HG03064 (cell line): ENCODE measurements around the gene CYTH4.

Experiments
- ATAC-seq: cut with Tn5 transposase; IDR thresholded peaks from one replicate; pipeline ENCODE4 v1.9.1; 2021; ENCODE audit warnings: low read depth; ENCODE audit not compliant: unreplicated experiment

The CYTH4 gene

DNA sequence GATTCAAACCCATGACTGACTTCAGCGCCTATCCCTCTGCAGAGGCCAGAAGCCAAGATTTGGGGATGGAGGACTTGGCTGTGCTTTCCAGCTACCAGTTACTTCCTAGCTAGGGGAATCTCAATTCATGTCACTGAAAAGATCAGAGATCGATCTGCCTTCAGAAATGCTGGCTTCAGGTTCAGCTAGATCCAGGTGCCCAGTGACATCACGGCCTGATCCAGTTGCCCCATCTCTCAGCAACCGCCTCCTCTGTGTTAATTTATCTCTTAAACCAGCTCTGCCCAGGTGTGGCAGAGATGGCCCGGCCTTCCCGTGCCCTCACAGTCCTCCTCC lies 24.2 kb downstream of the CYTH4 start:
- no peak for ATAC-seq

DNA sequence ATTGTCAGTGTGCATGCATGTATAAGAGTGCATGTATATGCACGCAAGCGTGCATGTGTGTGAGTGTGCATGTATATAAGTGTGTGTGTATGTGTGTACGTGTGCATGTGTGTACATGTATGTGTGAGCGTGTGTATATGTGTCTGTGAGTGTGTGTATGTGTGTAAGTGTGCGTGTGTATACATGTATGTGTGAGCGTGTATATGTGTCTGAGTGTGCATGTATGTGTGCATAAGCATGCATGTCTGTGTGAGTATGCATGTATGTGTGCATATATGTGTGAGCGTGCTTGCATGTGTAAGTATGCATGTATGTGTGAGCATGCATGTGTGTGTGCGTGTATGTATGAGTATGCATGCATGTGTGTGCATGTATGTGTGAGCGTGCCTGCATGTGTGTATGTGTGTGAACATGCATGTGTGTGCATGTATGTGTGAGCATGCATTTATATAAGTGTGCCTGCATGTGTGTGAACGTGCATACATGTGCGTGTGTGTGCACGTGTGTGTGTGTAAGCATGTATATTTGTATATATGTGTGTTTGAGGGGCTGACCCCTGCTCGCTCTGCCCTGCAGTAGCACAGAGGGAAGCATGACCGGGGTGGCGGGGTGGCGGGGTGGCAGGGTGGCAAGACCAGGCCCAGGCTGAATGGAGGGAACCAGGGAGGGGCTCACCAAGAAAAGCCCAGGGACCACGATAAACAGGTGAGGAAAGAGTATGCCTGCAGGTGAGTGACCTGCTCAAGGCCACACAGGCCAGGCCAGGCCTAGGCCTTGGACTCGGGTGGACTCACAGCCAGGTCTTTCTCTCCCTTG lies 26.3 kb downstream of the CYTH4 start:
- ATAC-seq = no peak

DNA sequence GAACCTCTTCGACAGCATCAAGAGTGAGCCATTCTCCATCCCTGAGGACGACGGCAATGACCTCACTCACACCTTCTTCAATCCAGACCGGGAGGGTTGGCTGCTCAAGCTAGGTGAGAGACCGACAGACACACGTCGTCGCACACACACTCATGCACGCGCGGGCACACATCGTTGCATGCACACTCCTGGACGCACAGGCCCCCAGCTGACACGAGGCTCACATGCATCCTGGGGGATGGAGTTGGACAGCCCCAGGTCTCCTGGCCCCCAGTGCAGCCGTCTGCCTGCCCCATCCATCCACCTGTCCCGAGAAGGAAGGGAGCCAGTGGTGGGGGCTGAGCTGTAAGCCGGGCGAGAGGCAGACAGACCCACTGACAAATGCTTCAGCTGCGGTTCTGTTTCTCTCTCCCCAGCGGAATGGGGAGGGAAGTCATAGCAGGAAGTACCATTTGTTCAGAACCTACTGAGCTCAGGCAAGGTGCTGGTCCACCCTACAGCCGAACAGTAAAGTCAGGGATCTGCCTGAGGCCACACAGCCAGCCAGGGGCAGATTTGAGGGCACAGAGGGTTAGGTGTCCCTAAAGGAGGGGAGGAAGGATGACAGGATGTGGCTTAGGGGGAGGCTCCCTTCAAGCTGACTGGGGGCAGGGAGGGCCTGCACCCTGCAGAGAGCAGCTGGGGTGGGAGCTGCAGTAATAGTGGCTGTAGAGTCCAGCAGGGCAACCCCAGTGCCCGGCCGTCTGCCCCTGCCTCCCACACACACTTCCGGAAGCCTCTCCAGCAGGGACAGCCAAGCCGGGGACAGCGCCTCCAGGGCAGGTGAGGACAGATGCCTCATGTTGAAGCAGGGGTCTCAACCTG lies 27.1 kb downstream of the CYTH4 start:
- ATAC-seq = no peak

DNA sequence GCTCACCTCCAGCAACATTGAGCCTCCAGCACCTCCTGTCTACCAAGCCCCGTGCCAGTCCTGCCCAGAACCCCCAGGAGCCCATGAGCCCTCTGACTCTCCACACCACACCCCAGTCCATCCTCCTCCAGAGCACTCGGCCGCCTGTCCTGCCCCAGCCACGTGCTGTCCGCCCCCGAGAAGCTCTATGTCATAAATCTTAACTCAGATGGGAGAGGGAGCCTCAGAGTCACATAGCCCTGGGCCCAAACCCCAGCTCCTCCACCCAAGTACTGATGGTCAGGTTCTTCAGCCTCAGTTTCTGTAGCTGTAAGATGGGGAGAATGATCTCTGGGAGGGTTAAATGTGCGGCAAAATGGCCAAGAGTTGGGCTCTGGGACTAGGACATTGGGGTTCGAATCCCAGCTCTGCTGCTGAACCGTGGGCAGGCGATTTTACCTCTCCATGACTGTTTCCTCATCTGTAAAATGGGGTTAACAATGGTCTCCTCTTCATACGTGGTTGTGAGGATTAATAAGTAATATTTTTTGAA lies 27.8 kb downstream of the CYTH4 start:
- ATAC-seq = no peak

DNA sequence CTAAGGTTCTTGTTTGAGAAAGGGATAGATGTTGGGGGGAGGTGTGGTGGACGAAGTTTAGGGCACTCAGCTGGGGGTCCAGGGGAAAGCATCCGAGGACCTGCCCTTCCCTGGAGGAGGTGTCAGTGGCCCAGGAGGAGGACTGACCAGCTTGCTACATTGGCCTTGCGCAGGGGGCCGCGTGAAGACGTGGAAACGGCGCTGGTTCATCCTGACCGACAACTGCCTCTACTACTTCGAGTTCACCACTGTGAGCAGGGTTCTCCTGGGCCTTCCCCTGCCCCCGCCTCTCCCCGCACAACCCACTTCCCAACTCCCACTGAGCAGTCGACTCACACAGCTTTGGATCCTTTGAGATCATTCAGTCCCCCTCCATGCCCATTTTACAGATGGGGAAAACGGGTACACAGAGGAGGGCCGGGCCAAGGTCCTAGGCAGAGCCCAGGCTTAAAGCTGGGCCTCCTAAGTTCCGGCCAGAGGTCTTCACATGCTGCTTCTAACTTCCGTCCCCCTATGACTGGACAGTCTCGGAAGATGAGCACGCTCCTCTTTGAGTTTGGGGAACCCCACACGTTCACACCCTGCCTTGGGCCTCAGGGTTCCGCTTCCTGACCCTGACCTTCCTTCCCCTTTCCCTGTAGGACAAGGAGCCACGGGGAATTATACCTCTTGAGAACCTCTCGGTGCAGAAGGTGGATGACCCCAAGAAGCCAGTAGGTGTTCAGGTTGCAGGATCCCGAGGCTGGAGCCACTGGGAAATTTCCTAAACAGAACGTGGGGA lies 28.7 kb downstream of the CYTH4 start:
- ATAC-seq = no peak

DNA sequence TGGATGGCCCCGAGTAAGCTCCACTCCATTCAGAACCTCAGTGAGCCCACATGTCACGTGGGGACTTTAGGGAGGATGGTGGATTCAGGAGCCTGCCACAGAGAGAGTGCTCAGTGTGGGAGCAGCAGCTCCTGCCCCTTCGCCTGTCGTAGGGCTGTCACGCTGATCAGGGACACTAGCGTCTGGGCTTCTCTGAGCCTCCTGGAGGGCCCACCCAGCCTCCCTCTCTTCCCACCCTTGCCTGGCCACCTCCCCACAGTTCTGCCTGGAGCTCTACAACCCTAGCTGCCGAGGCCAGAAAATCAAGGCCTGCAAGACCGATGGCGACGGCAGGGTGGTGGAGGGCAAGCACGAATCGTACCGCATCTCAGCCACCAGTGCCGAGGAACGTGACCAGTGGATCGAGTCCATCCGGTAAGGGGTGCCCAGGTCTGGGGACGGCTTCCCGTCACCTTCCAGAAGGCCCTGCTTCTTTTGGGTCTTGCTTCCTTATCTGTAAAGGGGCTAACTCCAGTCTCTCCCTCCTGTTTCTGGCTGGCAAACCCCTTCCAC lies 29.5 kb downstream of the CYTH4 start:
- ATAC-seq = no peak

DNA sequence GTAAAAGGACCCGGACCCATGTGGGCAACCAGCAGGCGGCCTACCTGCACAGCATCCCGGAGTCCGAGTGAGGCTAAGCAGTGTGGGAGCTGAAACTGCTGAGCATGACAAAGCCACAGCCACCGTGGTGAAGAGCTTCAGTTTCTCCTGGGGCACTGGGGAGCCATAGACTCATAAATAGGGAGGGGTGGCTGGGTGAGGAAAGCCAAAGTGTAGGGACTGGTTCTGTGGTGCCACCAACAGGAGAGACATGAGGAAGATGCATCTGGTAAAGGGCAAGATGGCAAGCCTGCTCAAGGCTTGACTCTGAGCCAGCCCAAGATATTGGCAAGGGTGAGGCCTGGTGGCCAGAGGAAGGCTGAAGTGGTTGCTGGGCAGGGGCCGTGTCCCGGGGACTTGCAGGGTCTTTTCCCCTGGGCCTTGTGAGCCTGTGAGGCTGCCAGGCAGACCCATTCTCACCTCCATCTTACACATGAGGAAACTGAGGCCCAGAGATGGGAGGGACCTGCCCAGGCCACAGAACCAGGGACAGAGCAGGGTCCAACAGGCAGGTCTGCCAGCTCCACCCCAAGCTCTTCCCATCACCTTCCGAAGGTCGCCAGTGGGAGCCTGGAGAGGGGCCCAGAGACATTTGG lies 30.4 kb downstream of the CYTH4 start:
- ATAC-seq = no peak

DNA sequence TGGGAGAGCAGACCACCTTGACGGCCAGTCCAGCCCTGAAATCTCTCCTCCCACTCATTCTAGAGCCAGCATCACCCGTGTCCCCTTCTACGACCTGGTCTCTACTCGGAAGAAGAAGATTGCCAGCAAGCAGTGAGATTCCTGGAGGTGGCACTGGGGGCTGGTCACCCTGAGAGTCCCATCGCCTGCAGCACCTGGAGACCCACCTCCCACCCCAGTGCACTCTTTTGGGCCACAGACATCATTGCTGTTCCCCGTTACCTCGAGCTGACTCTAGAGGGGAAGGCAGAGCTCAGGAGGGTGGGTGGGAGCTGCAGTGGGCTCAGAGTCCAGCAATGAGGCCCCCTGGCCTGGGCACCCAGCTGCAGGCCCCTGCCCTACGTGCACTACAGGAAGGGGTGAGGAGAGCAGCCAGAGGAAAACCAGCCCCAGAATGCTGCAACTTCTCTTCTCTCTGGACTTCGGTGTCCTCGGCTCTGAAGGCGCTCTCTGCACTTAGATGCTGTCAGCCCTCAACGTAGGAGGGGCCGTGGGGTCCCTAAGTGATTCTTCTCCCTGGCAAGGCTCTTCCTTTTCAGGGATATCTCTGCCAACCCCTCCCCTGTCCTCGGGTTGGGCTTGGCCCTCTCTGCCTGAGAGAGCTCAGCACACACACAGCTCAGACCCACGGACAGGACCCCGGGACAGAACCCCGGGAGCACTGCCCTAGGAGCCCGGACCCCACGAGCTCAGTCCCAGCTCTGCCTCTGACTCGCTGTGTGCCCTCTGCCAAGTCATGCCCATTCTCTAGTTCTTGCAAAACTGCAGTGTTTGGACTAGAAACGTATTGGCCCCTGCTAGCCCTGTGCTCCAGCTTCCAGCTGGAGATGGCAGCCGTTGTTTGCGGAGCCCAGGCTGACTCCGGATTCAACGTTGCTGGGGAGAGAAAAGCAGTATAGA lies 31.3 kb downstream of the CYTH4 start:
- ATAC-seq = no peak

DNA sequence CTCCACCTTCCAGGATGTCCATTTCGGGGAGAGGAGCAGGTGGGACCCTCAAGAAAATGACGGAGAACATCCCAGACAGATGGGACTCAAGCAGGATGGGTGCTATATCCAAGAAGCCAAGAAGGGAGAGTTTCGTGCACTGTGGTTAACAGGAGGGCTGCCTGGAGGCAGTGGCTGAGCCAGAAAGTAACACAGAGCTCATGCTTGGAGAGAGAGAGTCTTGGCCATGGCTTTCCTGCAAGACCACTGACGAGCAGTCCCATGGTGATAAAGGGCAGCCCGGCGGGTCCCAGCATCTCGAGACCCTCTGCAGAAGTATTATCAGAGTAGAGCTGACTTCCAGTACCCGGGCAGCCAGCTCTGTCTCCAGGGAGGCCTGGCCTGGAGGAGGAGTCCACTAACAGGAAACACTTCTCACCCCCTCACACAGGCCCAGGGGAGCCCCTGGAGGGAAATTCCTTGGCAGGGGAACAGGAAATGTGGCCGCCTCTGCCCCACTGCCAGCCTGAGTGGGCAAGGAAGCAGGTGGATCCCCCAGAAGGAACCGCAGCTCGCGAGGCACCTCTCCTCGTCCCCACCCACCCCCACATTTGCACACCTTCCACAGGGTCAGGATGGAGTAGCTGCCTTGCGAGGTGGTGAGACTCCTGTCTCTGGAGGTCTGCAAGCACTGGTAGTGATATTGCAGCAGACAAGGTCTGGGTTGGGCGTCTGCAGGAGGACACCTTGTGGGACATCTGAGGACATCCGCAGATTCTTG lies 32.2 kb downstream of the CYTH4 start:
- ATAC-seq = no peak

DNA sequence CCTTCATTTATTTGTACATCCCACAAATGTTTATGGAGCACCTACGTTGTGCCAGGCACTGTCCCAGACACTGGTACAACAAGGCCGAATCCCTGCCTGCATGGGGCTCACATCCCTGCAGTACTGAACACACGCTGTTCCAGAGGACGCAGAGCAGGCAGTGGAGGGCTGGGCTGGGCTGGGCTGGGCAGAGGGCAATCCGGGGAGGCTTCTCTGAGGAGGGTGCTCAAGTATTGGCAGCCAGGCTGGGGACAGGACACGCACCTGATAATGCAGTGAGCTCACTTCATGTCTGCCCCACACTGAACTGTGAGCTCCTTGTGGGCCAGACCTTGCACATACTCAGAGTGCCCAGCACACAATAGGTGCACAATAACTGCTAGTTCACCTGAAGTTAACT lies 34.1 kb downstream of the CYTH4 start:
- ATAC-seq = no peak

DNA sequence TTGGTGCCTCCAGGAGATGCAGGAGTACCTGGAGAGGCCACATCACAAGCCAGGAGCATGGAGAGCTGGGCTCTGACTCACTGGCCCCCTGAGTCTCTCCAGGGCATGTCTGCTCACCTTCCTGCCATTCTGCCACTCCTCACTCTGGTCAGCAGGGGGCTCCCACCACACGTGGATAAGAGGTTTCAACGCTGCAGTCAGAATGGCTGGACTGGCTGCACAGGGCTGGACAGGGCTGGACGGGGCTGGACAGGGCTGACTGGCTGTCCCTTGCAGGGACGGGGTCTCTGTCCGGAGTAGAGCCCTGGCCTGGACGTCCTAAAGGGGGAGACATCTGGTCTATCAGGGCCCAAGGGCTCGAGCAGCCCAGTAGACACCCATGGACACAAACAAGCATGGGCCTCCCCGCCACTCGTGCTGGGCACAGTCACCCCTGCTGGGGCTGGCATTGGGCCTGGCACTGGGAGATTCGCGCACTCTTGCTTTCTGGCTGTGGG lies 34.6 kb downstream of the CYTH4 start:
- ATAC-seq = no peak

DNA sequence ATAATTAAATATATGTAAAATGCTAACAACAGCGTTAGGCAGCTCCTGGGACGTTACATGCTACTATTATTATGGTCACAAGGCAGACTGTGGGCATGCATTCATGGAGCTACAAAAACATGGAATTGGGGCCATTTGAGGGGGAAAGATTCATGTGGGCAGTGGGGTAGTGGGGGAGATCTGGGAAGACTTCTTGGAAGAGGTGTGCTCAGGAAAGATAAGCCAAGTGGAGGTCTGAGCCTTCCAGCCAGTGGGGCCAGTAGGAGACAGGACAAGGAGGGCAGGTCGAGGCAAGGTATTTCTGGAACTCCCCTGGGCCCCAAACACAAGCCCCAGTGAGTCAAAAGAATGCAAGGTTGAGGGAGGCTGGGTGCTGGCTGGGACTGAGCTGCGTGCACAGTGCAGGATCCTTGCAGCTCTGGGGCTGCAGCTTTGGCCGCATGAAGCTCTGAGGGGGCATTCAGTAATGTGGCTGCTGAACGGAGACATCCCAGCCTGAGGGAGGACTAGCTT lies 35.4 kb downstream of the CYTH4 start:
- ATAC-seq = no peak

DNA sequence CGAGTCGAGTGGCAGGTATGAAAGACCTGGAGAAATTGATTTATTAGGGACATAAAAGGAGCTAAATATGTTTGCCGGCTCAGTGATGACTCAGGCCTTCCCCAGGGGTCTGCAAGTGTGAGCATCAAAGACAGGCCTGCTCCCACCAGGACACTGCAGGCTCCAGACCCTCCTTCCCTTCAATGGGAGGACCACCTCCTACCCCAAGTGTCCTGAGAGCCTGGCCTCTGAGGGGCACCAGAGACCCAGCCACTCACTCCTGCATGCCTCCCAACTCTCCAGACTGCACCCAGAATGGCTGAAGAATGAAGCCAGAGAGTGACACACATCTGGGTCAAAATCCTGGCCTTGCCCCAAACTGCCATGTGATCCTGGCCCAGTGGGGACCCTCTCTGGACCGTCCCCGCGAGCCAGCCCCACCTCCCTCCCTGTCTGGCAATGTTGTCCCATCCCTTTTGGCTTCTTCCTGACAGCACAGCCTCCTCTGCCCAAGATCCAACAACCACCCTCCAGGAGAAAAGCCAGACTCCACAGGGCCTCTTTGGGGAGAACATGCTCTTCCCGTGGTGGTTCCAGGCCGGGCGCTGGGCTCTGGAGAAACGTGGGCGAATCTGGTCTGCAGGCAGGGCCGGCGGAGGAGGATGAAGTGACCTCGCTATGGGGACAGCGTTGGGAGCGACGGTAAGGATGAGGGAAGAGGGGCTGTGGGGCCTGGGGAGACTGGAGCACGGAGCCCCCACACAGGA lies 36.2 kb downstream of the CYTH4 start:
- no peak for ATAC-seq

DNA sequence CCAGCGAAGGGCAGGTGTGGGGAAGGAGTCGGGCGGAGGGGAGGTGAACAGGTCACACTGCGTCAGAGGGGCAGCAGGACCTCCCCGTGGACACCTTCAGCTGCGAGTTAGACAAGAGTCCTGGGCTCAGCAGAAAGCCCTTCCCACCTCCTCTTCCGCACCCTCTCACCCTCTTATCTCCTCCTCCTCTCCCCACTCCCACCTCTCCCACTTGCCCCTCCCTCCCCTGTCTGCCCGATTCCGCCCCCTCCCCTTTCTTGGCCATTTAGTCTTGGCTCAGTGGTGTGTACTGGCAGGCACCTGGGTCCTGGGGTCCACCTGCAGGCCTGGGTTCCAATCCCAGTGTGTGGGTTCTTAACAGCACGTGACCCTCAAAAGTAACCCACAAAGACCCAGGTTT lies 37.2 kb downstream of the CYTH4 start:
- ATAC-seq = no peak

DNA sequence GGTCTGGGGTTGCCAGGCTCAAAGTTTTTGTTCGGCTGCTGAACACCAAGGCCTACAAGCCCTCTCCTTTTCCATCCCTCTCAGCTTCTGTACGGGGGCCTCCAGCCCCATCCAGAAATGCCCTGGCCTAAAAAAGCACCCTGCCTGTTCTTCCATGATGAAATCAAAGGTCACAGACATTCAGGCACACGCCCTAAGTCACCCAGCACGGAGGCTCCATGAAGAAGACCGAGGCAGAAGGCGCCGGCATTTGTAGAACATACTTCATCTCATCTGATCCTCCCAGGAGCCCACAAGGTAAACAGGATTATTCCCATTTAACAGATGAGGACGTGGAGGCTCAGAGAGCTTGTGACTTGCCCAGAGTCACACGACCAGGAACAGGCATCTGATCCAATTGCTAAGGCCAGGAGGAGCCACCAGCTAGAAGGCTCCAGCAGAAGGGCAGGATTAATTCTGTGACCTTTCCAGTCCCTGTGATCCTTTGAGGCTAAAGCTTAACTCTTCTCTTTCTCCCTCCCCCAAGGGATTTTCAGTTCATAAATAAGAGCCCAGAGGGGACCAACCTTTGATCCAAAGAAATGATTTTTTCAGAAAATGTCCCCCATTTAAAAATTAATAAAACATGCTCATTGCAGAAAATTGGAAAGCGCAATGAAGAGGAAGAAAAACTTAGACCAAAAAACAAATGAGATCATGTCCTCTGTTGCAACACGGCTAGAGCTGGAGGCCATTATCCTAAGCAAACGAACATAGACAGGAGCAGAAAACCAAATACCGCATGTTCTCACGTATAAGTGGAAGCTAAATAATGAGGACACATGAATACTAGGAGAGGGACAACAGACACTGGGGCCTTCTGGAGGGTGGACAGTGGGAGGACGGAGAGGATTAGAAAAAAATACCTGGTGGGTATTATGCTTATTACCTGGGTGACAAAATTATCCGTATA lies 38.7 kb downstream of the CYTH4 start:
- ATAC-seq = no peak

DNA sequence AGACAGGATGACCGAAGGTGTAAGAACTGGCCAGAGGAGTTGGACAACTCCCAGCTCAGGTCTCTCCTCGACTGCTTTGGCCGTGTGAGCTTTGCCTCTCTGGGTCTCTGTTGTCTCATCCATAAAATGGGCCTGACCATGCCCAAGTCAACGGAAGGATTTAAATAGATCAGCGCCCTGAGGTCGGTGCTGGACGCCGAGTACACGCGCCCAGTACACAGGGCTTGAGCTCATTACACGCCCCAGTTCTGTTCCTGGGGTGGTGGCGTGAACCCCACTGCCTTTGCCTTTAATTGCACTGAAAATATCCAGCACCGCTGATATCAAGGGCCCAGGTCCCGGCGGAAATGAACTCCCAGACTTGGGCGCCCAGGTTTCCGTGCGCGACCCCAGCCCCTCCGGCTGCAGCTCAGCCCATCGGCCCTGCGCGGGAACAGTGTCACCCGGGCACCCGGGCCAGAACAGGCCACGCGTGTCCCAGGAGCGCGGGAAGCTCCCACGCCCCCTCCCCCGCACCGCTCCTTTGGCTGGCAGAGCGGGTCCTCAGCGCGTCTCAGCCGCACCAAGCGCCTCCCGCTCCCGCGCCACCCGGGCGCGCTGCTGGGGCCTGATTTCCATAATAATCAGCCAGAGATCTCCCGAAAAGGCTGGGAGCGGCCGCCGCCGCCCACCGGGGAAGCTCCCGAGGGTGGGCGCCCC lies 42.2 kb downstream of the CYTH4 start:
- ATAC-seq = no peak
